GM12864 (cell line): Measurements from ENCODE around the gene TMPRSS9.

Experiments
- DNase-seq: peaks from one replicate; pipeline ENCODE4 v3.0.0-alpha.2; 2011; ENCODE audit warnings: low read depth
- H3K4me3 ChIP-seq: 2 replicates; pipeline ENCODE4 v1.5.1; 2011; ENCODE audit warnings: mild to moderate bottlenecking, low read depth, low read length, control low read depth
- TF ChIP-seq, protein P1 (sequence below): IDR thresholded peaks from 2 replicates; pipeline ENCODE4 v1.5.1; 2011; ENCODE audit warnings: low read depth, mild to moderate bottlenecking, moderate library complexity, low read length, control low read depth, inconsistent platforms; ENCODE audit errors: missing control alignments

The TMPRSS9 gene

DNA sequence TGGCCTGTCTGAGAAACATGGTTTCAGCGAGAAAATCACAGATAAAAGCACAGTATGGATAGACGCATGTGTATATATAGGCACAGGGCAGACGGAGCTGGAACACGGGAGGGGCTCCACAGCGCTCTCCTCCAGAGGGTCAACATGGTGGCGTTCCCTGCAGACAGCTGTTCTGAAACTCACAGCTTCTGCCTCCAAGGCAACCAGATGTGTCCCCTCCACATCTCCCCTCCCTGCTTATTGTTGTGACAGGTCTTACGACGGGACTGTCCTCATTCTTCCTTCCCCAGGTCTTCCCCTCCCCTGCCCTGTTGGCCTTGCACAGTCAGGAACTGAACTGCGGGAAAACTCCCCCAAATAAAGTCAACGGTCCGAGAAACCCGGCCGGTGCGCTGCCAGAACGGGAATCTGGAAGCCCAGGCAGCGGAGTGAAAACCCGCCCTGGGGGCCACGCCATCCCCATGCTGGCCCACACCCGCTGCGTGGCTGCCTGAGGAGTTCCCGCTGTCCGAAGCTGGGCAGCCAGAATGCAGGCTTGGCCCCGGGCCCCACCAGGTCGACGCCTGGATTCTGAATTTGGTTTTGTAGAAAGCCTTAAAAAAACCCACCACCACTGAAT, 70.0 kb downstream of the TMPRSS9 start:
- DNase-seq = no peak
- H3K4me3 ChIP-seq = no peak overlapping the region
- TF ChIP-seq, protein P1, sequence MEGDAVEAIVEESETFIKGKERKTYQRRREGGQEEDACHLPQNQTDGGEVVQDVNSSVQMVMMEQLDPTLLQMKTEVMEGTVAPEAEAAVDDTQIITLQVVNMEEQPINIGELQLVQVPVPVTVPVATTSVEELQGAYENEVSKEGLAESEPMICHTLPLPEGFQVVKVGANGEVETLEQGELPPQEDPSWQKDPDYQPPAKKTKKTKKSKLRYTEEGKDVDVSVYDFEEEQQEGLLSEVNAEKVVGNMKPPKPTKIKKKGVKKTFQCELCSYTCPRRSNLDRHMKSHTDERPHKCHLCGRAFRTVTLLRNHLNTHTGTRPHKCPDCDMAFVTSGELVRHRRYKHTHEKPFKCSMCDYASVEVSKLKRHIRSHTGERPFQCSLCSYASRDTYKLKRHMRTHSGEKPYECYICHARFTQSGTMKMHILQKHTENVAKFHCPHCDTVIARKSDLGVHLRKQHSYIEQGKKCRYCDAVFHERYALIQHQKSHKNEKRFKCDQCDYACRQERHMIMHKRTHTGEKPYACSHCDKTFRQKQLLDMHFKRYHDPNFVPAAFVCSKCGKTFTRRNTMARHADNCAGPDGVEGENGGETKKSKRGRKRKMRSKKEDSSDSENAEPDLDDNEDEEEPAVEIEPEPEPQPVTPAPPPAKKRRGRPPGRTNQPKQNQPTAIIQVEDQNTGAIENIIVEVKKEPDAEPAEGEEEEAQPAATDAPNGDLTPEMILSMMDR = no peak

DNA sequence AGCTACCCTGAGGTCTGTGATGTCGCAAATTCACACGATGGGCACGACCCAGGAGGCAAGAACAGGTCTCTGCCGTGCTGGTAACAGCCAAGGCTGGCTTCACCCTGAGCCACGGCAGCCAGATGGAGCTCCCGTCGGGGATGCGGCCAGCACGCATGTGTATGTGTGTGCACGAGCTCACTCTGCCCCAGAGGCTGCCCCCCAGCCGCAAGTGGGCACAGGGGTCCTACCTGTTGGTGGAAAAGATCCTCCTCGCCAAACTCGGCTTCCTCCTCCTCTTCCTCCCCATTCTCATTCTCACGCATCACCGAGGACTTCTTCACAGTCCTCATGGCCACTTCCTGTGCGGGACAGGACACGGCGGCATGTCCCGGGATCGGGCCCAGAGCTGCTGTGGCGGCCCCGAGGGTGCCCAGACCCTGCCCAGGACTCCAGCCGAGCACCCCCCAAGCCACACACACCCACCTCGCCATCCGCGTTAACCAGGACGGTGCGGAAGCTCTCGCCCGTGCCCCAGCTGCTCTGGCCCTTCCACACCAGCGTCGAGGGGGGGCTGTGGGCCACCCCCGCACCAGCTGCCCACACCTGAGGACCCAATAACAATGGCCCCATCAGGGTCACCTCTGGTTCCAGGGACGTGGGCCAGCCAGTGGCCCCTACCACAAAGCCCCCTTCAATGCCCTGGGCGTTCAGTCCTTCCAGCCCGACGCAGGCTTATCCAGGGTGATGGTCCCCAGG, 71.4 kb downstream of the TMPRSS9 start:
- no peak overlapping the region for H3K4me3 ChIP-seq
- DNase-seq = no peak
- TF ChIP-seq, protein P1 = no peak

DNA sequence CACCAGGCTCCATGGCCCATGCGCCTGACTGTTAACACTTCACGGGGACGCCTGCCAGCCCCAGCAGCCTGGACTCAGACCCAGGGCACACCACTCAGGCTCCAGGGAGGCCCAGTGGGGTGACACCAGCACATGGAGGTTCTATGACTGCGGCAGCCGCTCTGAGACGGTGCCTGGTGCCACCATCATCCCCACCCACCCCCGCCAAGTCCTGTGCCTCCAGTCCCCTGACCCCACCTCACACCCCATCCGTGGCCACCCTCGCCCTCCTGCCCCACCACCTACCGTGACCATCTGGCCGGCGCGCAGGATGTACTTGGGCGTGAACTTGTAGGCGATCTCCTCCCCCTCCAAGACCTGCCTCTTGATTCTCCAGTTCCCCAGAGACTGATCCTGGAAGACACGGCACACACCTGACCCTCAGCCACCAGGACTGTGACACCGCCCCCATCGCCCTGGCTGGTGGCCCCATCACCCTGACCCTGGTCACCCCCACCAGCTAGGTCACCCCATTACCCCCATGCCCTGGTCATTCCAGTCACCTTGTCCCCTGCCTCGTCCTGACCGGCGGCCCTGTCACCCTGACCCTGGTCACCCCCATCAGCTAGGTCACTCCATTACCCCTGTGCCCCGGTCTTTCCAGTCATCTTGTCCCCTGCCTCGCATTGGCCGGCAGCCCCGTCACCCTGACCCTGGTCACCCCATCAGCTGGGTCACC, 72.2 kb downstream of the TMPRSS9 start:
- no peak overlapping the region for H3K4me3 ChIP-seq
- DNase-seq = no peak
- TF ChIP-seq, protein P1 = no peak

DNA sequence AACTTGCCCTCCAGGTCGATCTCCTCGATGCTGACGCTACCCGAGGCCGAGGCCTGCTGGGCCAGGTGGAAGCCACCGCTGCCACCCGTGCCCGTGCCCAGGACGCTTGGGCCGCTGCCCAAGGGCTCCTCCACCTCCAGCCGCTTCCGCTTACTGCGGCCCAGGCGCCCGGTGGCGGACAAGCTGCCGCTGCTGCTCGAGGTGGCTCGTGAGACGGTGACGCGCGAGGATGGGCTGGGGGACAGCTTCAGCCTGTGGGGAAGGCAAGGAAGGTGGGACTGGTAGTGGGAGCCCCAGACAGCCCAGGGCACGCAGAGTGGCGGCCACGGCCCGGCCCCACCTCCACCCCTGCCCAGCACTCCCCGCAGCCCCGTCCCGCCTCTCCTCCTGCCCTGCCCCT, 73.8 kb downstream of the TMPRSS9 start:
- TF ChIP-seq, protein P1 = no peak
- DNase-seq = no peak
- no peak overlapping the region for H3K4me3 ChIP-seq

DNA sequence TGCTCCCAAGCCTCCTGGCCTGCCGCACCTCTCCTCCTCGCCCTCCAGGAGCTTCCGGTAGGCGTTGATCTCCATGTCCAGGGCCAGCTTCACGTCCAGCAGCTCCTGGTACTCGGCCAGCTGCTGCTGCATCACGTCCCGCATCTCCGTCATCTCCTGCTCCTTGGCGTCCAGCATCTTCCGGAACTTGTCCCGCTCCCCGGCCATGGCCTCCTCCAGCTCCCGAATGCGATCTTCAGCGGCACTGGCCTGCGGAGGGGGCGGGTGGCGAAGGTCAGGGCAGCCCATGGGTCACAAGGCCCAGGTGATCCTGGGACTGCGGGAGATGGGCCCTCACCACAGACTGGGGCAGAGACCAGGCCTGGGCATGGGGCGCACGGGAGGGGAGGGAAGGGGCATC, 74.2 kb downstream of the TMPRSS9 start:
- DNase-seq = no peak
- H3K4me3 ChIP-seq = no peak overlapping the region
- TF ChIP-seq, protein P1 = no peak

DNA sequence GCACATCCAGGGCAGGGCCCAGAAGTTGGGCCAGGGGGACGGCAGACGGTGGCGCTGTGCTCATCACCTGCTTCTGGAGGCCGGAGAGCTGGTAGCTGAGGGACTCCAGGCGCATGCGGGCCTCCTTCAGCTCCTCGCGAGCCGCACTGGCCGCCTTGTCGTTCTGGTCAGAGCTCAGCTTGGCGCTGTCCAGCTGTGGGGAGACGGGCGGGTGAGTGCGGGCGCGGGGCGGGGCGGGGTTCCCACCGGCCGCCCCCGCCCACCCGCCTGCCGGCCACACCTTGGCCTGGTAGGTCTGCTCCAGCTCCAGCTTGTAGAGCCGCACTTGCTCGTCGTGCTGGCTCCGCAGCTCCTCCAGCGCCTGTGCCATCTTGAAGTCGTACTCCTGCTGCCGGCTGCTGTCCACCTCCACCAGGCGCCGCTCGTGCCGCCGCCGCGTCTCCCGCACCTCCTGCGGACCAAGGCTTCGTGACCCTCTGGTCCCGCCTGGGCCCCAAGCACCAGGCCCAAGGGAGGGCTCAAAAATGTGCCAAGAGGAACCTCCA, 74.7 kb downstream of the TMPRSS9 start:
- DNase-seq = no peak
- TF ChIP-seq, protein P1 = no peak
- H3K4me3 ChIP-seq = no peak overlapping the region
